ENCODE results near the gene ACYP2. TPM values are rescaled to one million over a fixed set of nuclear protein-coding genes. Genes with fewer than 3 reads are reported as not detected.
"Not testable (repeated sequence)": the region's sequence is repeated elsewhere in the genome, so short reads cannot be mapped to it uniquely, and the experiment has no call there.

Gene ACYP2
- total RNA-seq, 4 donors from 2014 or later = 1.6 to 77.4 (median 11.4) TPM

- Histone ChIP-seq H3K9me3 (no peaks in the 10 kb centered on the region), H3K4me1 (no peaks in the 10 kb centered on the region), H3K27me3 (no peaks in the 10 kb centered on the region), H3K27ac (no peak overlapping the region), H3K4me3 (no peak overlapping the region), H3K36me3 (no peaks in the 10 kb centered on the region)
- DNase-seq = no peak
- WGBS, 2 donors (ENCODE audit: low coverage in 1 of 2) = 89 to 93% methylated on average over 2 to 3 of the region's 3 CpGs
- in situ Hi-C loops (cut with MboI; ENCODE audit: low pct_ligation_motif_present in 1 of 4, low pct_unique_long_range_greater_than_20kb in 1 of 4, low sequenced_read_pairs in 3 of 4) = loop anchor here in 3 of 4 donors (25.0 kb wide), 3 partner anchors 390 to 1090 kb away; partner anchors contain the start of gene EML6 (in 2 of the 3)
- intact Hi-C loops (cut with DNase I; ENCODE audit: low total_unique reads) = no loop called here
- no peak for TF ChIP-seq CTCF (IDR thresholded peaks at IDR 0.05)
- TF ChIP-seq POLR2A (IDR thresholded peaks at IDR 0.05) = no peak
- TF ChIP-seq POLR2AphosphoS5 (IDR thresholded peaks at IDR 0.05) = no peak
- no peak for TF ChIP-seq EP300 (IDR thresholded peaks at IDR 0.05; ENCODE audit: low read depth)
Measured at GRCh38 chr2:54122171-54122935, 6.9 kb downstream of the ACYP2 start.

- intact Hi-C loops (cut with DNase I; ENCODE audit: low total_unique reads) = no loop called here
- H3K4me1 ChIP-seq = no peaks in the 10 kb centered on the region
- DNase-seq = no peak
- in situ Hi-C loops (cut with MboI; ENCODE audit: low pct_ligation_motif_present in 1 of 4, low pct_unique_long_range_greater_than_20kb in 1 of 4, low sequenced_read_pairs in 3 of 4) = loop anchor here in 3 of 4 donors (25.0 kb wide), 3 partner anchors 389 to 1089 kb away; partner anchors contain the start of gene EML6 (in 2 of the 3)
- WGBS, 2 donors (ENCODE audit: low coverage in 1 of 2) = 90 to 100% methylated on average over 1 to 4 of the region's 4 CpGs
- H3K27ac ChIP-seq = no peak overlapping the region
- no peak overlapping the region for H3K4me3 ChIP-seq
- TF ChIP-seq POLR2A (IDR thresholded peaks at IDR 0.05) (no peak), CTCF (IDR thresholded peaks at IDR 0.05) (no peak), EP300 (IDR thresholded peaks at IDR 0.05; ENCODE audit: low read depth) (no peak), POLR2AphosphoS5 (IDR thresholded peaks at IDR 0.05) (no peak)
- H3K9me3 ChIP-seq = no peaks in the 10 kb centered on the region
- no peaks in the 10 kb centered on the region for H3K36me3 ChIP-seq
- H3K27me3 ChIP-seq = no peaks in the 10 kb centered on the region
Measured at GRCh38 chr2:54122939-54123338, 7.5 kb downstream of the ACYP2 start.

- DNase-seq; H3K36me3 ChIP-seq; H3K27ac ChIP-seq; in situ Hi-C loops (cut with MboI; ENCODE audit: low pct_ligation_motif_present in 1 of 4, low pct_unique_long_range_greater_than_20kb in 1 of 4, low sequenced_read_pairs in 3 of 4); H3K4me1 ChIP-seq; H3K9me3 ChIP-seq; H3K4me3 ChIP-seq; intact Hi-C loops (cut with DNase I; ENCODE audit: low total_unique reads); H3K27me3 ChIP-seq: not testable (repeated sequence)
- 75 to 89% methylated on average over 1 to 2 of the region's 2 CpGs for WGBS, 2 donors (ENCODE audit: low coverage in 1 of 2)
Measured at GRCh38 chr2:54127174-54127573, 11.8 kb downstream of the ACYP2 start.

GRCh38 chr2:54133056-54133455 lies 17.6 kb downstream of the ACYP2 start:
- WGBS, 2 donors (ENCODE audit: low coverage in 1 of 2) = 90 to 100% methylated on average over 4 of the region's 4 CpGs
- no peaks in the 10 kb centered on the region for H3K9me3 ChIP-seq
- no peak overlapping the region for H3K27ac ChIP-seq
- intact Hi-C loops (cut with DNase I; ENCODE audit: low total_unique reads) = no loop called here
- TF ChIP-seq POLR2AphosphoS5 (IDR thresholded peaks at IDR 0.05) (no peak), EP300 (IDR thresholded peaks at IDR 0.05; ENCODE audit: low read depth) (no peak), POLR2A (IDR thresholded peaks at IDR 0.05) (no peak), CTCF (IDR thresholded peaks at IDR 0.05) (no peak)
- H3K36me3 ChIP-seq = no peaks in the 10 kb centered on the region
- H3K27me3 ChIP-seq = no peaks in the 10 kb centered on the region
- no peak for DNase-seq
- H3K4me1 ChIP-seq = no peaks in the 10 kb centered on the region
- in situ Hi-C loops (cut with MboI; ENCODE audit: low pct_ligation_motif_present in 1 of 4, low pct_unique_long_range_greater_than_20kb in 1 of 4, low sequenced_read_pairs in 3 of 4) = no loop called here
- no peak overlapping the region for H3K4me3 ChIP-seq

All from transverse colon (tissue), 4 donors.